HG03354 (cell line): ENCODE data around the gene GSPT1.
A peak's percentile ranks its signal among the peaks of the same experiment; 100 is the strongest.
"Not testable (repeated sequence)": the region's sequence is repeated elsewhere in the genome, so short reads cannot be mapped to it uniquely, and the experiment has no call there.

ENCODE experiments used
- ATAC-seq: cut with Tn5 transposase; IDR thresholded peaks from one replicate; pipeline ENCODE4 v1.9.1; 2021; ENCODE audit warnings: mild to moderate bottlenecking; ENCODE audit not compliant: unreplicated experiment, poor library complexity, severe bottlenecking

Gene GSPT1

DNA sequence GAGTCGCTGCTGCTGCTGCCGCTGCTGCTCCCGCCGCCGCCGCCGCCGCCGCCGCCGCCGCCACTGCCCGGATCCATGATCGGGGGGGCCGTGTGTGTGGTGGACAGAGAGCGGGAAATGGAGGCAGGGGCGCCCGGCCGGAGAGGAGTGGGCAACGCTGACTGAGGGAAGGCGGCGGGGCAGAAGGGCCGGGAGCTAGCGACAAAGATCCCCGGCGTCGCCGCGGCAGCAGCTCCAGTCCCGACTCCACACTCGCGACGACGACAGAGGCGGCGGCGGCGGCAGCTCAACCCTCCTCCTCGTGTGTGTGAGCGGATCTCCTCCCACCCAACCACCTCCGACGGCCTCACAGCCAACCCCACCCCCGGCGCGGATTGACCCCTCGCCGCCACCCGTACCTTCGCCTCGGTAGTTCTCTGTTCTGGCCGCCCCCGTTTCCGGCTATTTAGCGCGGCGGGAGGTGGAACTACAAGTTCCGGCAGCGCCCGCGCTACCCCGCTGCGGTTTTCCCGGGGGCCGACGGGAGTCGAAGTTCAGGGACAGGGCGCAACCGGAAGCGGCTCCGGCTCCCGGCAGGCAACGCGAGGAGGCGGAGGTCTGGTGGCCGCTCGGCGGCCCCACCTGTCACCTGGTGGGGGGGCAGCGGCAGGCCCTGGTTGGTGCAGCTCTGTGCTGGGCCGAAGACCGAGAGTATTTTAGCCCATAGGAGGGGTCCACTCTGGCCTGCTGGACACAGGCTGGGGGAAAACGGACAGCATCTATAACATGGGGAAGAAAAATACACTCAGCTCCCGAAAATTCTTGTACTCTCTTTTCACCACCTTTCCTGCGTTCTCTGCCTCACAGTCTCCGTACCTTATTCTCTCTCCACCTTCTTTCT, at the start of gene GSPT1:
GSPT1 (minus strand) TSS at position 313 of the 880 bp plus-strand sequence; CDS start at position 77, 236 bp downstream.
- peak; percentile 87 for ATAC-seq

DNA sequence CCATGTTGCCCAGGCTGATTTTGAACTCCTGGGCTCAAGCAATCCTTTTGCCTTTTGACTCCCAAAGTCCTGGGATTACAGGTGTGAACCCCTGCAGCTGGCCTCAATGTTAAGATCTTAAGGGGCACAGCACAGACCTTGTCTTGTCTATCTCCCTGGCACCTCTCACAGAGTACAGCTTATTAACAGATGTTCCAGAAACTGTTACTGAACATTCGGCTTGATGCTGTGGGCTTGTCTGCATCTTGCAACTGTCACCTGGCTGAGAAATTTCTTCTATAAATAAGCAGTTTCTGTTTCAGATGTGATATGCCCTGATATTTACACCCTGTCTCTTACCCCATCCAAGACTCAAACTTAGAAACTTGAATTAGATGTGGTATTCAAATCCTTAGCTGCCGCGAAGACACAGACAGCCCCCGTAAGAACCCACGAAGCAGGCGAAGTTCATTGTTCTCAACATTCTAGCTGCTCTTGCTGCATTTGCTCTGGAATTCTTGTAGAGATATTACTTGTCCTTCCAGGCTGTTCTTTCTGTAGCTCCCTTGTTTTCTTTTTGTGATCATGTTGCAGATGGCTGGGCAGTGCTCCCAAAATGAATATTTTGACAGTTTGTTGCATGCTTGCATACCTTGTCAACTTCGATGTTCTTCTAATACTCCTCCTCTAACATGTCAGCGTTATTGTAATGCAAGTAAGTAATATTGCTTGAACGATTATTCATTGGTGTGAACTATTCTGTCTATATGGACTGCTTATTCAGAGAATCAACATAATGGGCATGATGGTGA, 49.2 kb upstream of the GSPT1 start, which contains the start of gene TNFRSF17:
TNFRSF17 (plus strand) TSS at position 450 of the 791 bp plus-strand sequence; CDS start at position 565, 115 bp downstream.
- ATAC-seq, result peak; percentile 81

DNA sequence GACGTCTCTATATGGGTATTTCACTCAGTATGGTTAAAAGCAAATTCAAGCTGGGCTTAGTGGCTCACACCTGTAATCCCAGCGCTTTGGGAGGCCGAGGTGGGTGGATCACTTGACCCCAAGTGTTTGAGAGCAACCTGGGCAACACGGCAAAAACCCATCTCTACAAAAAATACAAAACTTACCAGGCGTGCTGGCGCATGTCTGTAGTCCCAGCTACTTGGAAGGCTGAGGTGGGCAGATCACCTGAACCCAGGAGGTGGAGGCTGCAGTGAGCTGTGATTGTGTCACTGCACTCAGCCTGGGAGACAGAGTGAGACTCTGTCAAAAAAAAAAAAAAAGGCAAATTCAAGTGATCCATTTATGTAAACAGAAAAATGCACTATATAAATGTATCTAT, 48.0 kb upstream of the GSPT1 start:
- no peak for ATAC-seq

DNA sequence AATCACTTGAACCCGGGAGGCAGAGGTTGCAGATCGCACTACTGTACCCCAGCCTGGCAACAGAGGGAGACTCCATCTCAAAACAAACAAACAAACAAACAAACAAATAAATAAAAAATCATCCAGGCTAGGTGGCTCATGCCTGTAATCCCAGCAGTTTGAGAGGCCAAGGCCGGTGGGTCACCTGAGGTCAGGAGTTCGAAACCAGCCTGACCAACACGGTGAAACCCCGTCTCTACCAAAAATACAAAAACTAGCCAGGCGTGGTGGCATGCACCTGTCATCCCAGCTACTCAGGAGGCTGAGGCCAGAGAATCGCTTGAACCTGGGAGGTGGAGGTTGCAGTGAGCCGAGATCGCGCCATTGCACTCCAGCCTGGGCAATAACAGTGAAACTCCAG, 47.2 kb upstream of the GSPT1 start:
- not testable (repeated sequence) for ATAC-seq

DNA sequence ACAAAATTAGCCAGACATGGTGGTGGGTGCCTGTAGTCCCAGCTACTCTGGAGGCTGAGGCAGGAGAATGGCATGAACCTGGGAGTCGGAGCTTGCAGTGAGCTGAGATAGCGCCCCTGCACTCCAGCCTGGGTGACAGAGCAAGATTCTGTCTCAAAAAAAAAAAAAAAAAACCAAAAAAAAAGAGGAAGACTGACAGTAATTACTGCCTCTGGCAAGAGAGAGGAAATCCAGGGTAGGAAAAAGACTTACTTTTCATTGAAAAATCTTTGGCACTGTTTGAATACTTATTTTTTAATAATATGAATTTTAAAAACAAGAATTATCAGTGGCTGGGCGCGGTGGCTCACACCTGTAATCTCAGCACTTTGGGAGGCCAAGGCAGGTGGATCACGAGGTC, 46.7 kb upstream of the GSPT1 start:
- ATAC-seq, result not testable (repeated sequence)

DNA sequence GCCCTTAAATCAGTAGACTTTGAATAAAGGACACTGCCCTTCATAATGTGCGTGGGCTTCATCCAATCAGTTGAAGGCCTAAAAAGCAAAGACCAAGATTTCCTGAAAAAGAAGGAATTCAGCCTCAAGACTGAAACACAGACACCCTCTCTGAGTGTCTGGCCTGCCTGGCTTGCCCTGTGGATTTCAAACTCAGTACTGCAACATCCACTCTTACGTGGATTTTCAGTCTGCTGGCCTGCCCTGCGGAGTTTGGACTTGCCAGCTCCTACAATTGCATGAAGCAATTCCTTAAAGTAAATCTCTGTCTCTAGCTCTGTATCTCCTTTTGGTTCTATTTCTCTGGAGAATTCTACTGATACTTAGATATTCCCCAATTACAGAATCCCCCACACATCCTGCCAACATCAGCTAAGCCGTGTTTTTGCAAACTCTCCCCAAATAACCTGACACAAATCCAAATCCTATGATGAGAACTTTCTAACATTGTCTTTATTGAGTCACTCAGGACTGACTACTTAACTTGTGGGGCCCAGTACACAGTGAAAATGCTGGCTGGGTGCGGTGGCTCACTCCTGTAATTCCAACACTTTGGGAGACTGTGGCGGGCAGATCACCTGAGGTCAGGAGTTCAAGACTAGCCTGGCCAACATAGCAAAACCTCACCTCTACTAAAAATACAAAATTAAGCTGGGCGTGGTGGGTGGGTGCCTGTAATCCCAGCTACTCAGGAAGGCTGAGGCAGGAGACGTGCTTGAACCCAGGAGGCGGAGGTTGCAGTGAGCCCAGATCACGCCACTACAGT, 42.0 kb upstream of the GSPT1 start:
- no peak for ATAC-seq

DNA sequence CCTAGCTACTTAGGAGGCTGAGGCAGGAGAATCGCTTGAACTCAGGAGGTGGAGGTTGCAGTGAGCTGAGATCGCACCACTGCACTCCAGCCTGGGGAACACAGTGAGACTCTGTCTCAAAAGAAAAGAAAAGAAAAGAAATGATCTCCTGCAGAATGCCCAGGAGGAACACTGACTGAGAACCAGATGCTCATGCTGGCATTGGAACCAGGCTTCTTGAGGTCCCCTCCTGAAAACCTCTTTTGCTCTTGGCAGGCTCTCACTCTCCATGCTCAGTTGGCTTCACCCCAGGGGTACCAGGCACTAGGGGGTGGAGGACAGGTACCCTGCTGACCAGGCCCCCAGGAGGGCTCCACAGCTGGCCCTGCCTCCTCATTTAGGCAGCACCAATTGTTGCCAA, 40.8 kb upstream of the GSPT1 start:
- no peak for ATAC-seq

DNA sequence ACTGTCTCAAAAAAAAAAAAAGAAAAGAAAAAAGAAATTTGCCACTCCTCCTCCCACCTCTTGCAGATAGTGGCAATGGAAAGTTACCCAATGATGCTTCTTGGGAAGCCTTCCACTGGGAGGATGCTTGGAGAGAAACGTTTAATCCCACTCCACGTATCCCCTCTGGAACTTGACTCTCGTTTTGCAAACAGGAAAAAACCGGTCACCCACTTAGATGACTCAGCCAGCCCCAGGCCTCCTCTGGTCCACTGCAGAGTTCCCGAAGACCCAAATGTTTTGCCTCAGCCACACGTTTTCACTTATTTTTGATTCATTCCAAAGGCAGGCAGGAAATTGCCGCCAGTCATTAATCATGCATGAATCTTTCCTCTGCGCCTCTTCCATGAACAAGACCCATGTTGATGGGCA, 40.0 kb upstream of the GSPT1 start:
- ATAC-seq, result no peak

DNA sequence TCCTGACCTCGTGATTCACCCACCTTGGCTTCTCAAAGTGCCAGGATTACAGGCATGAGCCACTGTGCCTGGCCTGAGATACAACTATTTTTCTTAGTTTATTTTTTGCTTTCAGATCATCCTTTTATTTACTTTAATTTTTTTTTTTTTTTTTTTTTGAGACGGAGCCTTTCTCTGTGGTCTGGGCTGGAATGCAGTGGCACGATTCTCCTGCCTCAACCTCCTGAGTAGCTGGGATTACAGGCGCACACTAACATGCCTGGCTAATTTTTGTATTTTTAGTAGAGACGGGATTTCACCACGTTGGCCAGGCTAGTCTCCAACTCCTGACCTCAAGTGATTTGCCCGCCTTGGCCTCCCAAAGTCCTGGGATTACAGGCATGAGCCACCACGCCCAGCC, 37.8 kb upstream of the GSPT1 start:
- ATAC-seq, result not testable (repeated sequence)

DNA sequence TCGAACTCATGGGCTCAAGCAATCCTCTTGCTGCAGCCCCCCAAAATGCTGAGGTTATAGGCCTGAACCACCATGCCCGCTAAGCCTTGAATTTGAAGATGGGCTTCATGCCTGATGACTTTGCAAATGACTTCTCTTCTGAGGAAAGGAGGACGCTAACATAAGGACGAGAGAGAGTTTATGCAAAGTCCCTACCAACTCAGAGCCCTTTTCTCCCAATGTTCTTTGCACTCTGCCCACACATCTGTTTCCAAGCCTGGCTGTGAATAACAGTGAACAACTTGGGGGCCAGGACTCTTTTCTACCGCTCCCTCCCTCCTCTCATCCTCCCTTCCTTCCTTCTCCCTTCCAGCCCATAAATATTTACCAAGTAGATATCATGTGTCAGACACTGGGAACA, 34.6 kb upstream of the GSPT1 start:
- ATAC-seq, result no peak

DNA sequence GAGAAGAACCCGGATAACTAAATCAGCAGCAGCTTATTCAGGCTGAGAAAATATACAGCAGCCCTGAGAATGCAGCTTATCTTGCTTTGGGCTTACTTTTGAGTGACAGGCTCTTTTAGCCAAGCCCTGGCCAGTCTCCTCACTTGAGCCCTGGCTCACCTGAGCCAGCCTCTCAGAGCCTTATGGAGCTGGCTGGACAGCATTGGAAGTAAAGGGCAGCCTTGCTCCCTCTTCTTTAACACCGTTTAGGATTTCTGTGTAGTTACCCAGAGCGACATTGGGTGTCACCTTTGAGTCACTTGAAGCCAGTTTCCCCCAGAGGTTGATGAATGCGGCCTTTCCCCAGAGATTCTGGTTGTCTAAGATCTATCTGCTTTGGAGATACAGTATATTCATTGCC, 33.8 kb upstream of the GSPT1 start:
- no peak for ATAC-seq

DNA sequence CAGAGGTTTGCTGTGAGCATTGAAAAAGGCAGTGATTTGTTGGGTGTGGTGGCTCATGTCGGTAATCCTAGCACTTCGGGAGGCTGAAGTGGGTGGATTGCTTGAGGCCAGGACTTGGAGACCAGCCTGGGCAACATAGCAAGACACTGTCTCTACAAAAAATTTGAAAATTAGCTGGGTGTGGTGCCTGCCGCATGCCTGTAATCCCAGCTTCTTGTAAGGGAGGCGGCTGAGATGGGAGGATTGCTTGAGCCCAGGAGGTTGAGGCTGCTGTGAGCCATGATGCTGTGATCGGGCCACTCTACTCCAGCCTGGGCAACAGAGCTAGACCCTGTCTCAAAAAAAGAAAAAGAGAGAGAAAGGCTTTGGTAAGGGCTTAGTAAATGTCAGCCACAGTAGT, 33.1 kb upstream of the GSPT1 start:
- no peak for ATAC-seq

DNA sequence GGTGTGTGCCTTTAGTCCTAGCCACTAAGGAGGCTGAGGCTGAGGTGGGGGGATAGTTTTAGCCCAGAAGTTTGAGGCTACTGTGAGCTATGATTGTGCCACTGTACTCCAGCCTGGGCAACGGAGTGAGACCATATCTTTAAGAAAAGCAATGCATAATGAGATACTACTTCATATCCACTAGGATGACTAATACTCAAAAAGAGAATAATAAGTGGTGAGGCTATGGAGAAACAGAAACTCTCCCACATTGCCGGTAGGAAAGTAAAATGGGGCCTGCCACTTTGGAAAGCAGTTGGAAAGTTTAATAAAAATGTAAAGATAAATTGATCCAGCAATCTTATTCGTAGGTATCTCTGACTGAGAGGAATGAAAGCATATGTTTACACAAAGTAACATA, 30.7 kb upstream of the GSPT1 start:
- no peak for ATAC-seq

DNA sequence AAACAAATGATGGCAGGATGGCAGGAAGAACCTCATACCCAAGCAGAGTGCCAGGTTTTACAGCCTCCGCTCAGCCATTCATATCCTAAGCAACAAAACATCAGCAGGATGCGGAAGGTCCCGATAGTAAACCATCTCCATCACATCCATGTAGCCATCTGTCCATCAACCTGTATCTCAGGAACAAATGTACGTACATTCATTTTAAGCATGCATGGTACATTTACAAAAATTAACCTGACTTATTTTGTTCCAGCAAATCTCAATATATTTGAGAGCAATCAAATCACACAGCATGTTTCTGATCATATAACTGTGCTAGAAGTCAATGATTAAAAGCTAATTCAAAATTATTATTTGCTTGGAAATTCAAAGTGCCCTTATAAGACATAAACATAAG, 26.2 kb upstream of the GSPT1 start, which contains the start of gene NPIPB2:
NPIPB2 (minus strand) TSS at position 101 of the 400 bp plus-strand sequence; CDS start at position 101, 0 bp downstream.
- not testable (repeated sequence) for ATAC-seq

DNA sequence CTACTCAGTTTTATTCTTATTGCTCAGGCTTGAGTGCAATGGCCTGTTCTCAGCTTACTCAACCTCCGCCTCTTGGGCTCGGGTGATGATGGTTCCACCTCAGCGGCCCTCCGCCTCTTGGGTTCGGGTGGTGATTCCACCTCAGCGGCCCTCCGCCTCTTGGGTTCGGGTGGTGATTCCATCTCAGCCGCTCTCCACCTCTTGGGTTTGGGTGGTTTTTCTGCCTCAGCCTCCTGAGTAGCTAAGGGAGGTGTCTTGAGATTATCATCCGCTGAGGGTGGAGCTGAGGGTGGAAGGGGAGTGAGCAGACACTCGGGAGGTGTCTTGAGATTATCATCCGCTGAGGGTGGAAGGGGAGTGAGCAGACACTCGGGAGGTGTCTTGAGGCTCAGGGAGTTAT, 11.6 kb upstream of the GSPT1 start:
- ATAC-seq, result not testable (repeated sequence)

DNA sequence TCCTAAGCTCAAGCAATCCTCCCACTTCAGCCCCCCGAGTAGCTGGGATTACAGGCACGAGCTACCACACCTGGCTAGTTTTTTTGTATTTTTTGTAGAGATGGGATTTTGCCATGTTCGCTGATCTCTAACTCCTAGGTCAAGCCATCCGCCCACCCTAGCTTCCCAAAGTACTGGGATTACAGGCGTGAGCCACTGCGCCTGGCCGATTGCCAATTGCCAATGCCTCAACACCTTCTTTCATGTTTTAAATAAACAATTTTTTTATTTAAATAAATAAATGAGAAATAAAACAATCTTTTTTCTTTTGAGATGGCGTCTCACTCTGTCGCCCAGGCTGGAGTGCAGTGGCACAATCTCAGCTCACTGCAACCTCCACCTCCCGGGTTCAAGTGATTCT, 8.3 kb upstream of the GSPT1 start:
- not testable (repeated sequence) for ATAC-seq

DNA sequence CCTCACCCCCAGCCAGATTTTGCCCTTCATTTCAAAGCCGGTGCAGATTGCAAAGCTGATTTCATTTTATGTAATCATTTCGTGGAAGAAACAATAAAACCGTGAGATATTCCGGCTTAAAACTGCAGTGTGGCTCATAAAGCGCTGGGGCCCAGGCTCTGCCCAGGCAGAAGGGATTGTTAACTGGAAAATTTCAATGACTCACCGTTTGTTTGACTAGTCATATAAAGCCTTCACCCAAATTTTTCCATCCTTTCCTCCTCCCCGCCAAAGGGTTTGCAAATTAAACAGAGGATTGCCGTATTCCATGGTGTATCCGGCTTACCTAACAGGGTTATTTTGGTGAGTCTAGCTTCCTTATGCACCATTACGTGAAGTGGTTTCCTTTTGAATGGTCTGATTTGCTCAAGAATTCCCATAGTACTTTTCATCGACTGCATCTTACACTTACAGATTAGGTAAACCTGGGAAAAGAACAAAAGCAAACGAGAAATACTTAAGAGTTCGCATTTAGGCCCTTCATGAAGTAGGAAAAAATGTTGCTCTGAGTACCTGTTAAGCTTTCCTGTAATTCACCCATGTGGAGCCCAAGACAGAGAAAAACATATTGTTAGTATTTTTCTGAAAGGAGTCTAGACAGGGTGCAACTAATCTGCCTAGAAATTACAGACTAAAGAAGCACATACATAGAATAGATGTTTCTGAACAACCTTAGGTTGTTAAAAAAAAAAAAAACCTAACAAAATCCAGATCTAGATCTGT, 949 bp upstream of the GSPT1 start:
- ATAC-seq, result no peak

DNA sequence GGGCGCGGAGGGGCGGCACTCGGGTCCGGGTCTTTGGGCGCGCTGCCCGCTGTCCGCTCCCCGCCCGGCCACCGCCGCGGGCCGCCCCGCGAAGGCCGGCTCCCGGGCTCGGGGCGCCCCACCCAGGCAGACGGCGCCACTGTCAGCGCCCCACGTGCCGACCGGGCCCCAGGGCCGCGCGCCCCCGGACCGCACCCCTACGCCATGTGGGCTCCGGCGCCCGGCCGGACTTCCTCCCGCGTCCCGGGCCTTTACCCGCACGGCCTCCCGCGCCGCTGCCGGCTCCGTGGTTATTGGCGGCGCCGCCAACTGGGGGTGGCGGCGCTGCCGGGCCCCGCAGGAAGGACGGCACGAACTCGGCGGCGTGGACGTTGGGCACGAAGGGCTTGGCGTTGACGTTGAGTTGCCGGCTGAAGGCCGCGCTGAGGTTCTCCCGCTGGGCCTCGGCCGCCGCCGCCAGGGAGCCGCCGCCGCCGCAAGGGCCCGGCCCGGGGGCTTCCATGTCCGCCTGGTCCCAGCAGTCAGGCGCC, 577 bp downstream of the GSPT1 start:
- peak; percentile 41 for ATAC-seq
